HG02642 (cell line): ENCODE results near the gene DOP1A.

ENCODE experiments used
- ATAC-seq: cut with Tn5 transposase; IDR thresholded peaks from one replicate; pipeline ENCODE4 v1.9.1; 2021; ENCODE audit warnings: mild to moderate bottlenecking; ENCODE audit not compliant: unreplicated experiment, poor library complexity

The DOP1A gene

GRCh38 chr6:83192871-83193746, 125.6 kb downstream of the DOP1A start, which contains the start of the genes PGM3 and RWDD2A:
PGM3 (minus strand) TSS chr6:83193265; CDS start chr6:83191012, 2,253 bp downstream.
RWDD2A (plus strand) TSS chr6:83193357; CDS start chr6:83194452, 1,095 bp downstream.
- peak; percentile 98 for ATAC-seq

DNA sequence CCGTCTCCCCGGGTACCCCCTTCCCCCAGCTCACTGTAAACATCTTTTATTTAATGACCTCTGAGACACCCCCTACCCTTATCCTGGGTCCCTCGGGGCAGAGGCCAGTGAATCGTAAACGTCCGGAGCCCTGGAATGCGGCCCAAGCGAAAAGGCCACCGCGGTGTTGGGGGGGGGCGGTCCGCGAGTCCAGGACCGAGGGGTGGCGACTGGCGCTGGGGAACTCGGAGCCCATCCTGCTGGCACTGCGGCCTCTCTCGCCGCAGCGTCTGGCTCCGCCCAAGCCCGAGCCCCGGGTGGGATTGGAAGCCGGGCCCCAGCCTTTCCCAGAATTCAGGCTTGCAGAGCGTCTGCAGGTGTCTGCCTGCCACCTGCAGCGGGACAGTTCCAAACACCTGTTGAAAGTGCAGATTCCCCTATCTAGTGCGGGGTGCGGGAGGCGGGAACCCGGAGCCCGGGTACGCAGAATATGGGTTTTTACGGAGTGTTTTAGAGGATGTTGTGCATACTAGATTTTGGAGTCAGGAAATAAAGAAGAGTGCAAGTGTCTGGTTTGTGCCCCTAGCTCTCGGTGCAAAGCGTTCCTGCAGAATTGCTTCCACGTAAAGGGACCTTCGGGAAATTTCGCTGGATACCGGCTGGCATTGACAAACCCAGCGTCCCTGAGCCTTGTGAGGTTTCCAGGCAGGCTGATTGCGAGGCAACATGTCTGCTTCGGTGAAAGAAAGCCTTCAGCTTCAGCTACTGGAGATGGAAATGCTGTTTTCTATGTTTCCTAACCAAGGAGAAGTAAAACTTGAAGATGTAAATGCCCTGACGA, 126.5 kb downstream of the DOP1A start:
- ATAC-seq = peak; percentile 27

DNA sequence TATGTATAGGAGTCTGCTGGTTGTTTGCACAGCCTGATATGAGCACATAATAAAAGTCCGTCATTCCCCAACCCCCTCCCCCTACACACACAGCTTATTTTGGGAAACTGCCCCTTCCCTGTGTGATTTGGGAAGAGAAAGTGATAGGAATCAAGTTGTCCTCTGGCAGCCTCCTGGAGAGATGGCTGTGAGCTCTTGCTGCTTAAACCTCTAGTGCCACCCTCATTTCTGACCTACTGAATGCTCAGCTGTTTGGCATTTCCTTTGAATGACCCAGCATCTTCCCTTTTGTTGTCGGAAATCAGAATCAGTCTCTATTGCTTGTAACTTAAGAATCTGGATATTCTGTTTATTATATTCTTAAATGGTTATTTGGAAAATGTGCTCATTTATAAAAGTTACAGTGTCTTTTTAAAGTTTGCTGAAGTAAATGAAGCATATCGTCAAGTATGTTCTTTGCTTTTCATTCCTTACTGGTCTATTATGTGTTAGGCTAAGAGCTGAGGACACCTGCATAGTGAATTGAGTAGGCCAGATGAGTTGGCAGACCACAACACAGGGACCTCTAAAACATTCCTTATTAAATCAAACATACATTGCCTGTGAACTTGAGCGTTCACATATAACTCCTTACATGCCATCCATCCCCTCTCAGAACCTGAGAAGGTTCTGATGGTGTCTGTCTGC, 131.2 kb downstream of the DOP1A start:
- no peak for ATAC-seq

- peak; percentile 52 for ATAC-seq
These were observed 131.8 kb downstream of the DOP1A start for GRCh38 chr6:83199173-83199862.

GRCh38 chr6:83199863-83200225, 132.4 kb downstream of the DOP1A start:
- ATAC-seq = no peak

GRCh38 chr6:83202031-83202430, 134.6 kb downstream of the DOP1A start:
- no peak for ATAC-seq

GRCh38 chr6:83215131-83216047, 147.9 kb downstream of the DOP1A start:
- peak; percentile 99 for ATAC-seq

DNA sequence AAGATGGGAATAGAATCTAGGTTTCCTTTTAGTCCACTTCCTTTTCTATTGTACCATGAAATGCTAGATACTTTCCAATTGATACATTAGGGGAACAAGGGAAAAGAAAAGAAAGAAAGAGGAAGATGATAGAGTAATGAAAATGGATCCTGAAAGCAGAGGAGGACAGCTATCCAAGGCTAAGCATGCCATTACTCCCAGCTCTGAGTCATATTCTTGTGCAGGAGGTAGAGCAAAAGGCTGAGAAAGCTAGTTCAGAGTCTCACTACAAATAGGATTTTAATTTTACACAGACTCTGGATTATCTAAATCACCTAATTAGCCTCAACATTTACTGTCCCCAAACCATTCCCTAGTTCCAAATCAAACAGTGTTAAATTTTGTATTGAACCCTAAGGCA, 149.3 kb downstream of the DOP1A start:
- no peak for ATAC-seq
